ENCODE results near the gene SEMA6D.

SEMA6D gene

GRCh38 chr15:47796339-47796738 lies 79.0 kb downstream of the SEMA6D start:
- TF ChIP-seq CTCF (IDR thresholded peaks at IDR 0.05; ENCODE audit: low read depth, low read length, missing control alignments): no peak
- no peak overlapping the region for H3K4me3 ChIP-seq (replicated peaks; ENCODE audit: low read depth, low read length)
- DNase-seq (ENCODE audit: extremely low read depth, low read depth): no peak

GRCh38 chr15:47796830-47797229 lies 79.5 kb downstream of the SEMA6D start:
- H3K4me3 ChIP-seq (replicated peaks; ENCODE audit: low read depth, low read length): no peak overlapping the region
- no peak for DNase-seq (ENCODE audit: extremely low read depth, low read depth)
- no peak for TF ChIP-seq CTCF (IDR thresholded peaks at IDR 0.05; ENCODE audit: low read depth, low read length, missing control alignments)

- H3K4me3 ChIP-seq (replicated peaks; ENCODE audit: low read depth, low read length): no peak overlapping the region
- no peak for TF ChIP-seq CTCF (IDR thresholded peaks at IDR 0.05; ENCODE audit: low read depth, low read length, missing control alignments)
- no peak for DNase-seq (ENCODE audit: extremely low read depth, low read depth)
These were observed 84.2 kb downstream of the SEMA6D start for GRCh38 chr15:47801522-47801921.

- DNase-seq (ENCODE audit: extremely low read depth, low read depth): no peak
- H3K4me3 ChIP-seq (replicated peaks; ENCODE audit: low read depth, low read length): no peak overlapping the region
- TF ChIP-seq CTCF (IDR thresholded peaks at IDR 0.05; ENCODE audit: low read depth, low read length, missing control alignments): no peak
These were observed 84.9 kb downstream of the SEMA6D start for GRCh38 chr15:47802216-47802615.

GRCh38 chr15:47803767-47804166 lies 86.5 kb downstream of the SEMA6D start:
- no peak for TF ChIP-seq CTCF (IDR thresholded peaks at IDR 0.05; ENCODE audit: low read depth, low read length, missing control alignments)
- no peak for DNase-seq (ENCODE audit: extremely low read depth, low read depth)
- H3K4me3 ChIP-seq (replicated peaks; ENCODE audit: low read depth, low read length): no peak overlapping the region

- TF ChIP-seq CTCF (IDR thresholded peaks at IDR 0.05; ENCODE audit: low read depth, low read length, missing control alignments): no peak
- no peak overlapping the region for H3K4me3 ChIP-seq (replicated peaks; ENCODE audit: low read depth, low read length)
- no peak for DNase-seq (ENCODE audit: extremely low read depth, low read depth)
These were observed 87.4 kb downstream of the SEMA6D start for GRCh38 chr15:47804733-47805132.

- no peak for TF ChIP-seq CTCF (IDR thresholded peaks at IDR 0.05; ENCODE audit: low read depth, low read length, missing control alignments)
- H3K4me3 ChIP-seq (replicated peaks; ENCODE audit: low read depth, low read length): no peak overlapping the region
- no peak for DNase-seq (ENCODE audit: extremely low read depth, low read depth)
These were observed 88.7 kb downstream of the SEMA6D start for GRCh38 chr15:47806008-47806407.
